ENCODE measurements around the gene SPNS2. TPM values are rescaled to one million over a fixed set of nuclear protein-coding genes. Genes with fewer than 3 reads are reported as not detected.
A peak's percentile ranks its signal among the peaks of the same experiment; 100 is the strongest.

SPNS2 gene
- total RNA-seq, 4 donors from 2014 or later = 12.4 to 81.0 (median 31.9) TPM

- no peaks in the 10 kb centered on the region for H3K9me3 ChIP-seq
- peaks cover 3 to 6% (median 4%) of the 10 kb centered on the region in 4 donors for H3K4me1 ChIP-seq
- no peak overlapping the region for H3K4me3 ChIP-seq
- H3K27me3 ChIP-seq = no peaks in the 10 kb centered on the region
- DNase-seq = peak in 1 of 3 donors; percentile 61
- TF ChIP-seq POLR2A (IDR thresholded peaks at IDR 0.05) = no peak
- TF ChIP-seq, protein P1, sequence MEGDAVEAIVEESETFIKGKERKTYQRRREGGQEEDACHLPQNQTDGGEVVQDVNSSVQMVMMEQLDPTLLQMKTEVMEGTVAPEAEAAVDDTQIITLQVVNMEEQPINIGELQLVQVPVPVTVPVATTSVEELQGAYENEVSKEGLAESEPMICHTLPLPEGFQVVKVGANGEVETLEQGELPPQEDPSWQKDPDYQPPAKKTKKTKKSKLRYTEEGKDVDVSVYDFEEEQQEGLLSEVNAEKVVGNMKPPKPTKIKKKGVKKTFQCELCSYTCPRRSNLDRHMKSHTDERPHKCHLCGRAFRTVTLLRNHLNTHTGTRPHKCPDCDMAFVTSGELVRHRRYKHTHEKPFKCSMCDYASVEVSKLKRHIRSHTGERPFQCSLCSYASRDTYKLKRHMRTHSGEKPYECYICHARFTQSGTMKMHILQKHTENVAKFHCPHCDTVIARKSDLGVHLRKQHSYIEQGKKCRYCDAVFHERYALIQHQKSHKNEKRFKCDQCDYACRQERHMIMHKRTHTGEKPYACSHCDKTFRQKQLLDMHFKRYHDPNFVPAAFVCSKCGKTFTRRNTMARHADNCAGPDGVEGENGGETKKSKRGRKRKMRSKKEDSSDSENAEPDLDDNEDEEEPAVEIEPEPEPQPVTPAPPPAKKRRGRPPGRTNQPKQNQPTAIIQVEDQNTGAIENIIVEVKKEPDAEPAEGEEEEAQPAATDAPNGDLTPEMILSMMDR (IDR thresholded peaks at IDR 0.05) = no peak
- H3K36me3 ChIP-seq = no peaks in the 10 kb centered on the region
- peak overlapping the region in 3 of 4 donors; percentile 28 to 68 (median 49) for H3K27ac ChIP-seq
Observed at GRCh38 chr17:4520894-4521600, 22.4 kb downstream of the SPNS2 start.

GRCh38 chr17:4522661-4523060 is 24.0 kb downstream of the SPNS2 start:
- H3K36me3 ChIP-seq = no peaks in the 10 kb centered on the region
- H3K9me3 ChIP-seq = no peaks in the 10 kb centered on the region
- H3K27me3 ChIP-seq = no peaks in the 10 kb centered on the region
- DNase-seq = no peak
- H3K4me3 ChIP-seq = no peak overlapping the region
- peaks cover 3 to 6% (median 4%) of the 10 kb centered on the region in 4 donors for H3K4me1 ChIP-seq
- peak overlapping the region in 2 of 4 donors; percentile 49 for H3K27ac ChIP-seq
- no peak for TF ChIP-seq POLR2A (IDR thresholded peaks at IDR 0.05)
- TF ChIP-seq, protein P1 (IDR thresholded peaks at IDR 0.05) = no peak

GRCh38 chr17:4523946-4524345 is 25.3 kb downstream of the SPNS2 start:
- Histone ChIP-seq H3K27ac (no peak overlapping the region), H3K9me3 (no peaks in the 10 kb centered on the region), H3K36me3 (no peaks in the 10 kb centered on the region), H3K4me3 (no peak overlapping the region), H3K27me3 (no peaks in the 10 kb centered on the region), H3K4me1 (peaks cover 2 to 4% (median 3%) of the 10 kb centered on the region in 4 donors)
- no peak for TF ChIP-seq POLR2A (IDR thresholded peaks at IDR 0.05)
- TF ChIP-seq, protein P1 (IDR thresholded peaks at IDR 0.05) = no peak
- DNase-seq = no peak

DNA sequence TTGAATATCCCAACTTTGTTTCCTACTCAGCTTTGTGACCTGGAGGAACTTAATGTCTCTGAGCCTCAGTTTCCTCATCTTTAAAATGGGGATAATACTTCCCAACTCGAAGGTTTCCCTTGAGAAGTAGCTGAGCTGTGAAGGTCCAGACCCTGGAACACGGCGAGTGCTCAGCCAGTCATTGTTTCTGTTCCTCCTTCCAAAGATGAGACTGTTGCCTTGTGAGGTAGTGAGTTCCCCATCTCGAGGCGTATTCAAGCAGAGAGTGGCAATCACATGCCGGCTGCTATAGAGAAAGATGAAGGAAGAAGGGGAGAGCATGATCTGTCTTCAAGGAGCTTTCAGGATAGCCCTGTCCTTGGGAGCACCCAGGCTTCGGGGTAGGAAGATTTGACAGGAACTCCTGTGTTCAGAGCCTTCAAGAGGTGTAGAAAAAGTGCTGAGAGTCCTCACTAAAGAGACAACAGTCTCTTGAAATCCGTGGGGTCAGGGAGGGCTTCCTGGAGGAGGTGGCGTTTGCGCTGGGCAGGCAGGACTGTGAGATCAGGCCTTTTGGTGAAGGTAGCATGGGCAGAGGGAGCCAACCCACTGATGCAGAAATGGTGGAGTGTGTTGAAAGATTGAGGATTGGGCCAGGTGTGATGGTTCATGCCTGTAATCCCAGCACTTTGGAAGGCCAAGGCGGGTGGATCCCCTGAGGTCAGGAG is 27.2 kb downstream of the SPNS2 start:
- H3K27ac ChIP-seq = no peak overlapping the region
- no peak for DNase-seq
- H3K4me3 ChIP-seq = no peak overlapping the region
- TF ChIP-seq, protein P1 (IDR thresholded peaks at IDR 0.05) = no peak
- no peak for TF ChIP-seq POLR2A (IDR thresholded peaks at IDR 0.05)
- no peaks in the 10 kb centered on the region for H3K4me1 ChIP-seq
- no peaks in the 10 kb centered on the region for H3K9me3 ChIP-seq
- H3K27me3 ChIP-seq = no peaks in the 10 kb centered on the region
- no peaks in the 10 kb centered on the region for H3K36me3 ChIP-seq

DNA sequence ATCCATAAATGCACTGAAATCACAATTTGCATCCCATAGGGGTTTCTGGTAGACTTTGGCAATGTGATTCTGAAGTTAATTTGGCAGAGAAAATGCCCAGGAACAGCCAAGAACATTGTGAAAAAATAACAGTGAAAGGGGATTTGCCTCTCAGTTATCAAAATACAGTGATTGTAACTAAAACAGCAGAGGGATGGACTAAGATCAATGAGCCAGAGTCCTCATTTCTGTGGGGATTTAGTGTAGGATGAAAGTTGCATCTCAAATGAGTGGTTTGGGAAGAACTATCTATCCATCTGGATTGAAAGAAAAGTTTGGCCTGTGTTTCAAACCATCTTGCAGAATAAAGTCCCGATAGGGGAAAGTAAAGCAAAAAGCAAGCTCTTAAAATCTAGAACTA is 28.5 kb downstream of the SPNS2 start:
- Histone ChIP-seq H3K4me3 (no peak overlapping the region), H3K27me3 (no peaks in the 10 kb centered on the region), H3K4me1 (no peaks in the 10 kb centered on the region), H3K27ac (no peak overlapping the region), H3K9me3 (no peaks in the 10 kb centered on the region), H3K36me3 (no peaks in the 10 kb centered on the region)
- TF ChIP-seq, protein P1 (IDR thresholded peaks at IDR 0.05) = no peak
- TF ChIP-seq POLR2A (IDR thresholded peaks at IDR 0.05) = no peak
- DNase-seq = no peak

Measured in Peyer's patch (tissue), 4 donors.